Fibroblast of villous mesenchyme (primary cell): ENCODE measurements around the gene MAF. TPM values are rescaled to one million over a fixed set of nuclear protein-coding genes. Genes with fewer than 3 reads are reported as not detected.

ENCODE experiments used
- DNase-seq: peaks from one replicate; pipeline ENCODE4 v3.0.0-alpha.2; 2010; ENCODE audit warnings: low read depth
- H3K4me3 ChIP-seq: 2 replicates; pipeline ENCODE4 v1.5.1; 2011; ENCODE audit warnings: low read depth, mild to moderate bottlenecking, low read length
- CTCF ChIP-seq: IDR thresholded peaks from 2 replicates; pipeline ENCODE4 v1.5.1; 2012; ENCODE audit warnings: low read depth, mild to moderate bottlenecking, low read length; ENCODE audit not compliant: insufficient read depth
- total RNA-seq: library from RNA; depleted of rRNA; stranded (reverse); fragments of >200 nt; gene quantifications from 2 replicates; pipeline ENCODE4 v1.2.3, GENCODE V29; 2012

Gene MAF
- total RNA-seq, 1 donor = 0.86 TPM

GRCh38 chr16:79640513-79641360 is 40.2 kb upstream of the MAF start:
- no peak for DNase-seq
- no peak overlapping the region for H3K4me3 ChIP-seq
- no peak for TF ChIP-seq CTCF

- TF ChIP-seq CTCF = no peak
- no peak overlapping the region for H3K4me3 ChIP-seq
- DNase-seq = no peak
Observed at GRCh38 chr16:79639576-79640311, 39.2 kb upstream of the MAF start.

- no peak overlapping the region for H3K4me3 ChIP-seq
- TF ChIP-seq CTCF = no peak
- no peak for DNase-seq
Observed at GRCh38 chr16:79638386-79638785, 37.8 kb upstream of the MAF start.

GRCh38 chr16:79635488-79635887 is 35.0 kb upstream of the MAF start:
- TF ChIP-seq CTCF = no peak
- no peak for DNase-seq
- no peak overlapping the region for H3K4me3 ChIP-seq

- no peak for DNase-seq
- H3K4me3 ChIP-seq = no peak overlapping the region
- TF ChIP-seq CTCF = no peak
Observed at GRCh38 chr16:79634298-79634697, 33.8 kb upstream of the MAF start.

GRCh38 chr16:79632289-79632688 is 31.8 kb upstream of the MAF start:
- H3K4me3 ChIP-seq = no peak overlapping the region
- TF ChIP-seq CTCF = no peak
- no peak for DNase-seq
